ENCODE data around the gene ZDHHC11B.
"Not testable (repeated sequence)": the region's sequence is repeated elsewhere in the genome, so short reads cannot be mapped to it uniquely, and the experiment has no call there.

- not testable (repeated sequence) for TF ChIP-seq CTCF (conservative IDR thresholded peaks at IDR 0.05 in 1 of 2, IDR thresholded peaks at IDR 0.05 in 1 of 2; ENCODE audit: extremely low read depth in 1 of 2, insufficient read depth in 1 of 2, low read depth in 1 of 2, low read length in 2 of 2); EZH2 (IDR thresholded peaks at IDR 0.05; ENCODE audit: borderline replicate concordance, low read length)
These were observed 1.3 kb downstream of the ZDHHC11B start for GRCh38 chr5:783049-783802.

Data from mammary epithelial cell (primary cell).